Astrocyte (in vitro differentiated cells and primary cell): ENCODE results near the gene PRDM2. TPM values are rescaled to one million over a fixed set of nuclear protein-coding genes. Genes with fewer than 3 reads are reported as not detected.

Experiments used
- DNase-seq: peaks from one replicate; pipeline ENCODE4 v3.0.0-alpha.2; 2010; ENCODE audit warnings: low read depth
- FAIRE-seq: peaks from 2 replicates; lab custom pipeline; 2011; peaks lifted over from hg19 to GRCh38; lab: Jason Lieb, UNC
- H2AFZ ChIP-seq: 2 replicates; pipeline ENCODE4 v1.6.0; 2012; ENCODE audit warnings: low read depth, low read length, inconsistent platforms
- H3K27ac ChIP-seq: 2 replicates; pipeline ENCODE4 v1.5.1; 2011; ENCODE audit warnings: low read depth, low read length, inconsistent platforms
- H3K27me3 ChIP-seq: 2 replicates; pipeline ENCODE4 v1.6.0; 2011; ENCODE audit warnings: low read length, inconsistent platforms; ENCODE audit not compliant: insufficient read depth
- H3K36me3 ChIP-seq: 2 replicates; pipeline ENCODE4 v1.5.1; 2011; ENCODE audit warnings: low read length, inconsistent platforms; ENCODE audit not compliant: insufficient read depth
- H3K4me1 ChIP-seq: 2 replicates; pipeline ENCODE4 v1.5.1; 2011; ENCODE audit warnings: low read length, inconsistent platforms; ENCODE audit not compliant: insufficient read depth
- H3K4me2 ChIP-seq: 2 replicates; pipeline ENCODE4 v1.6.0; 2012; ENCODE audit warnings: low read length, inconsistent platforms
- H3K4me3 ChIP-seq: 2 replicates; pipeline ENCODE4 v1.5.1; 2011; ENCODE audit warnings: low read depth, mild to moderate bottlenecking, low read length, inconsistent platforms; ENCODE audit not compliant: insufficient read depth
- H3K79me2 ChIP-seq: 2 replicates; pipeline ENCODE4 v1.6.0; 2012; ENCODE audit warnings: mild to moderate bottlenecking, low read length, inconsistent platforms; ENCODE audit not compliant: insufficient read depth
- H3K9ac ChIP-seq: 2 replicates; pipeline ENCODE4 v1.6.0; 2012; ENCODE audit warnings: mild to moderate bottlenecking, low read length, inconsistent platforms
- H3K9me3 ChIP-seq: 2 replicates; pipeline ENCODE4 v1.5.1; 2012; ENCODE audit warnings: low read depth, mild to moderate bottlenecking, low read length, inconsistent platforms; ENCODE audit not compliant: insufficient read depth
- H4K20me1 ChIP-seq: 2 replicates; pipeline ENCODE4 v1.6.0; 2012; ENCODE audit warnings: low read length, inconsistent platforms; ENCODE audit not compliant: insufficient read depth
- H3K27ac Mint-ChIP-seq: one replicate; pipeline ENCODE4 v1.8.0; 2021; ENCODE audit warnings: mild to moderate bottlenecking, mixed read lengths; ENCODE audit not compliant: unreplicated experiment
- H3K27me3 Mint-ChIP-seq: one replicate; pipeline ENCODE4 v1.8.0; 2021; ENCODE audit warnings: low read depth, mixed read lengths; ENCODE audit not compliant: unreplicated experiment
- H3K36me3 Mint-ChIP-seq: one replicate; pipeline ENCODE4 v1.8.0; 2021; ENCODE audit warnings: low read depth, mixed read lengths; ENCODE audit not compliant: unreplicated experiment
- H3K4me1 Mint-ChIP-seq: one replicate; pipeline ENCODE4 v1.8.0; 2021; ENCODE audit warnings: low read depth, mixed read lengths; ENCODE audit not compliant: unreplicated experiment
- H3K4me3 Mint-ChIP-seq: one replicate; pipeline ENCODE4 v1.8.0; 2021; ENCODE audit warnings: mild to moderate bottlenecking, moderate library complexity, mixed read lengths; ENCODE audit not compliant: unreplicated experiment
- H3K9me3 Mint-ChIP-seq: one replicate; pipeline ENCODE4 v1.8.0; 2021; ENCODE audit warnings: mild to moderate bottlenecking, mixed read lengths; ENCODE audit not compliant: unreplicated experiment
- EZH2 ChIP-seq: IDR thresholded peaks from 2 replicates; pipeline ENCODE4 v1.6.1; 2012; ENCODE audit warnings: mild to moderate bottlenecking, low read length, inconsistent platforms; ENCODE audit not compliant: insufficient read depth
- total RNA-seq: library from RNA; stranded (reverse); gene quantifications from 2 replicates; pipeline ENCODE4 v1.2.1, GENCODE V29; 2021
- TF ChIP-seq, protein P1 (sequence below): IDR thresholded peaks from 2 replicates; pipeline ENCODE4 v1.5.1; 2011; ENCODE audit warnings: low read depth, mild to moderate bottlenecking, inconsistent platforms, low read length, moderate library complexity; ENCODE audit not compliant: insufficient read depth

The PRDM2 gene
- total RNA-seq, 1 donor from 2014 or later, result 49.0 TPM

DNA sequence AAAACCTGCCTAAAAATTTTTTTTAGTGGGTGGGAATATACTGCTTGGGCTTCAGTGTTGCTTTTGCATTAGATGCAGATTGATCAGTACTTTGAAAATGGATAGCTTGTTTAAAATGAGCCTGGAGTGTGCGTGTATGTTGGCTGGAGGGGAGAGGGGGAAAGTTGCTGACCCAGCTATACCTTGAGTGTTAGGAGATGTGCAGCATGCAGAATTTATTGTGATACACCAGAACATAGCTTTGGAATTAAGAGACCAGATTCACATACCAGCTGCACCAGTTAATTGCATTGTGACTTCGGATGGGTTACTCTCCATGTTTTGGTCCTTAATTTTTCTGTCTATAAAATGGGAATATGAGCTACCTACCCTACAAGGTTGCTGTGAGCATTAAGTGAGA, 60.4 kb downstream of the PRDM2 start:
- no peak for DNase-seq
- H3K9ac ChIP-seq, result no peak overlapping the region
- Mint-ChIP-seq H3K27me3 (no peaks in the 10 kb centered on the region), H3K9me3 (no peaks in the 10 kb centered on the region), H3K27ac (no peak overlapping the region), H3K4me3 (no peak overlapping the region), H3K36me3 (no peaks in the 10 kb centered on the region), H3K4me1 (peaks cover 40% of the 10 kb centered on the region)
- no peak overlapping the region for H2AFZ ChIP-seq
- H3K4me3 ChIP-seq, result no peak overlapping the region
- H4K20me1 ChIP-seq, result peaks cover 96% of the 10 kb centered on the region
- H3K27me3 ChIP-seq, result no peaks in the 10 kb centered on the region
- H3K79me2 ChIP-seq, result peaks cover 98% of the 10 kb centered on the region
- H3K27ac ChIP-seq, result no peak overlapping the region
- FAIRE-seq, result no peak
- peaks cover 14% of the 10 kb centered on the region for H3K4me1 ChIP-seq
- no peak overlapping the region for H3K4me2 ChIP-seq
- no peaks in the 10 kb centered on the region for H3K36me3 ChIP-seq
- TF ChIP-seq, protein P1, sequence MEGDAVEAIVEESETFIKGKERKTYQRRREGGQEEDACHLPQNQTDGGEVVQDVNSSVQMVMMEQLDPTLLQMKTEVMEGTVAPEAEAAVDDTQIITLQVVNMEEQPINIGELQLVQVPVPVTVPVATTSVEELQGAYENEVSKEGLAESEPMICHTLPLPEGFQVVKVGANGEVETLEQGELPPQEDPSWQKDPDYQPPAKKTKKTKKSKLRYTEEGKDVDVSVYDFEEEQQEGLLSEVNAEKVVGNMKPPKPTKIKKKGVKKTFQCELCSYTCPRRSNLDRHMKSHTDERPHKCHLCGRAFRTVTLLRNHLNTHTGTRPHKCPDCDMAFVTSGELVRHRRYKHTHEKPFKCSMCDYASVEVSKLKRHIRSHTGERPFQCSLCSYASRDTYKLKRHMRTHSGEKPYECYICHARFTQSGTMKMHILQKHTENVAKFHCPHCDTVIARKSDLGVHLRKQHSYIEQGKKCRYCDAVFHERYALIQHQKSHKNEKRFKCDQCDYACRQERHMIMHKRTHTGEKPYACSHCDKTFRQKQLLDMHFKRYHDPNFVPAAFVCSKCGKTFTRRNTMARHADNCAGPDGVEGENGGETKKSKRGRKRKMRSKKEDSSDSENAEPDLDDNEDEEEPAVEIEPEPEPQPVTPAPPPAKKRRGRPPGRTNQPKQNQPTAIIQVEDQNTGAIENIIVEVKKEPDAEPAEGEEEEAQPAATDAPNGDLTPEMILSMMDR, result no peak
- no peak for TF ChIP-seq EZH2
- no peaks in the 10 kb centered on the region for H3K9me3 ChIP-seq

DNA sequence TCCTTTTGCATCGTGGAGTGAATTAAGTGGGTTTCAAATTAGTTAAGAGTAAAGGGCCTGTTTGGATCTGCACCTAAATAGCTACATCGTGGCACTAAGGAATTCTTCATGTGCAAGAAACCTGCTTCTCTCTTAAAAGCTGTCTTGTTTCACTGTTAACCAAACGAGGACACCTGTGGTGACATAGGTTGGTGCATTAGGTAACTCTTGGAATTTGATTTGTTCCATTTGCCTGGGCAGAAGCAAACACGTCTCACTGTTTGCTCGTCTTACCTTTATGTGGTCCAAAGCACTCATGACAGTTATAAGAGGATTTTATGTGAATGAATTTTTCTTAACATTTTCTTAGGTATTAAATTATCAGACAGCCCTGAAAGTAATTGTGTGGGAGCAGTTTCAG, 60.9 kb downstream of the PRDM2 start:
- H3K4me2 ChIP-seq, result no peak overlapping the region
- FAIRE-seq, result no peak
- H2AFZ ChIP-seq, result no peak overlapping the region

DNA sequence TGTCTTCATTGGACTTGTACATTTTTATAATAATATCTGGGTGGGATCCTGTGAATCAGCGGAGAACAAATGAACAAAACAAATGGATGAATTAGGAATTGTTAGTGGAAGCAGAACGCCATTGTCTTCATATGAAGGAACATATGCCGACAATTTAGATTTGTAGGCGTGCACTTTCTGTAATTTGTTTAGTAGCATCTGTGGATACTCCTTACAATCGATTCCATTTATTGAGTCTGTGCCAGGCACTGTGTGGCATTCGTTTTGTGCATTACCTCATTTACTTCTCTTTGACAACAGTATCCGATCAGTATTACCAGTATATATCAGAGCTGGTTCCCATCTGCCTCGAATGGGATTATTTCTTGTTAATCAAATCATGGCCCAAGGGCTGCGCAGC, 61.9 kb downstream of the PRDM2 start:
- no peak overlapping the region for H3K27ac Mint-ChIP-seq
- H4K20me1 ChIP-seq, result peaks cover 97% of the 10 kb centered on the region
- no peak overlapping the region for H3K9ac ChIP-seq

More for the DNA sequence above, 60.9 kb downstream of the PRDM2 start:
- no peak overlapping the region for H3K4me3 ChIP-seq
- no peak overlapping the region for H3K27ac ChIP-seq
- no peak overlapping the region for H3K9ac ChIP-seq
- H3K27me3 ChIP-seq, result no peaks in the 10 kb centered on the region
- peaks cover 96% of the 10 kb centered on the region for H4K20me1 ChIP-seq
- no peaks in the 10 kb centered on the region for H3K9me3 Mint-ChIP-seq
- no peak for DNase-seq
- H3K27ac Mint-ChIP-seq, result no peak overlapping the region
- peaks cover 42% of the 10 kb centered on the region for H3K4me1 Mint-ChIP-seq
- no peaks in the 10 kb centered on the region for H3K36me3 ChIP-seq
- H3K4me1 ChIP-seq, result peaks cover 15% of the 10 kb centered on the region
- H3K36me3 Mint-ChIP-seq, result no peaks in the 10 kb centered on the region
- H3K27me3 Mint-ChIP-seq, result no peaks in the 10 kb centered on the region
- no peak overlapping the region for H3K4me3 Mint-ChIP-seq
- peaks cover 99% of the 10 kb centered on the region for H3K79me2 ChIP-seq
- TF ChIP-seq, protein P1, result no peak
- TF ChIP-seq EZH2, result no peak
- no peaks in the 10 kb centered on the region for H3K9me3 ChIP-seq

More for the DNA sequence above, 61.9 kb downstream of the PRDM2 start:
- Histone ChIP-seq H3K27me3 (no peaks in the 10 kb centered on the region), H3K9me3 (no peaks in the 10 kb centered on the region), H3K4me1 (peaks cover 24% of the 10 kb centered on the region), H3K79me2 (peaks cover 100% of the 10 kb centered on the region), H3K4me3 (no peak overlapping the region), H3K36me3 (no peaks in the 10 kb centered on the region), H3K4me2 (no peak overlapping the region), H3K27ac (no peak overlapping the region), H2AFZ (no peak overlapping the region)
- no peak overlapping the region for H3K4me3 Mint-ChIP-seq
- H3K36me3 Mint-ChIP-seq, result no peaks in the 10 kb centered on the region
- FAIRE-seq (no peak), DNase-seq (no peak)
- H3K27me3 Mint-ChIP-seq, result no peaks in the 10 kb centered on the region
- H3K4me1 Mint-ChIP-seq, result peaks cover 45% of the 10 kb centered on the region
- TF ChIP-seq, protein P1, result no peak
- no peak for TF ChIP-seq EZH2
- H3K9me3 Mint-ChIP-seq, result no peaks in the 10 kb centered on the region
